ENCODE measurements around the gene GTF3C5.

Gene GTF3C5

DNA sequence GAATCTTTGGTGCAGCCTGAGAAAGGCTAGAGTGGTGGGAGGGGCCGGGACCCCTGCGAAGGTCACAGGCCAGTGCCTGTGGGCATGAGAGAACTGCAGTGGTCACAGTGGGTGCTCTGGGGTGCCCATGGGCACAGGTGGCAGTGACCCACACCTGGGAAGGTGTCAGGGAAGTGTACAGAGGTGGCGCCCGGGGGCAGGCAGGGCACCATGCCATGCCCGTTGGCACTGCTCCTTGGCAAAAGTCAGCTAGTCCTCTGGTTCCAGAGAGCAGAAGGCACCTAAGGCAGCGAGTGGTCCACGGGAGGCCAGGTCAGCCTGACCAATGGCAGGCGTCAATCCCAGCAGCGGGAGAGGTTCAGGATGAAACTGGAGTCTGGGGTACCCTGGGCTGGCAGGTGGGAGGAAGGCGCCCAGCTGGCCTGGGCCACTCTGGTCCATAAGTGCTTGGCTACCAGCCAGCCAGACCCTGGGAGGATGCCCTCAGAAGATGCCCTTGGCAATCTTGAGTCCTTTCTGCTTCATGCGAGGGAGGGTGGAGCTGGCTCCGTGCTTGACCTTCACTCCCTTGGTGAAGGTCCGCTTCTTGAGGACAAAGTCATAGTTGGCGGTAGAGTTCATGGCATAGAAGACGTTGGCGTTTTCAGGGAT is 67.4 kb downstream of the GTF3C5 start:
- DNase-seq = no peak

DNA sequence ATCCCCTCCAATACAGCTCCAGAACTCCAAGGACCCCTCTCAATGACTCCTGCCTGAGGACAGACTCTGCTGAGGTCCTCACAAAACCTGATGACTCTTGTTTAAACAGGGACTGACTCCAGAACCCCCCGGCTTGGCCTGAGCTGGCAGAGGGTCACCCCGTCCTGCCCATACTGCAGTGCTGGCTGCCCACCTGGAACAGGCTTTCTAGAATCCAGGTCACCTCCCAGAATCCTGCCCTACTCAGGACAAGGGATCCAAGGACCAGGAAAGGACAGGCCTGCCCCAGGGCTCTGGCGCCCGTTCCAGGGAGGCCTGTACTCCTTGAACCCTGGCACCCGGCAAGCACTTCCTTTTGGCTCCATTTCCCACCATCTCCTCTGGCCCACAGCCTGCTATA is 68.1 kb downstream of the GTF3C5 start:
- DNase-seq = no peak

DNA sequence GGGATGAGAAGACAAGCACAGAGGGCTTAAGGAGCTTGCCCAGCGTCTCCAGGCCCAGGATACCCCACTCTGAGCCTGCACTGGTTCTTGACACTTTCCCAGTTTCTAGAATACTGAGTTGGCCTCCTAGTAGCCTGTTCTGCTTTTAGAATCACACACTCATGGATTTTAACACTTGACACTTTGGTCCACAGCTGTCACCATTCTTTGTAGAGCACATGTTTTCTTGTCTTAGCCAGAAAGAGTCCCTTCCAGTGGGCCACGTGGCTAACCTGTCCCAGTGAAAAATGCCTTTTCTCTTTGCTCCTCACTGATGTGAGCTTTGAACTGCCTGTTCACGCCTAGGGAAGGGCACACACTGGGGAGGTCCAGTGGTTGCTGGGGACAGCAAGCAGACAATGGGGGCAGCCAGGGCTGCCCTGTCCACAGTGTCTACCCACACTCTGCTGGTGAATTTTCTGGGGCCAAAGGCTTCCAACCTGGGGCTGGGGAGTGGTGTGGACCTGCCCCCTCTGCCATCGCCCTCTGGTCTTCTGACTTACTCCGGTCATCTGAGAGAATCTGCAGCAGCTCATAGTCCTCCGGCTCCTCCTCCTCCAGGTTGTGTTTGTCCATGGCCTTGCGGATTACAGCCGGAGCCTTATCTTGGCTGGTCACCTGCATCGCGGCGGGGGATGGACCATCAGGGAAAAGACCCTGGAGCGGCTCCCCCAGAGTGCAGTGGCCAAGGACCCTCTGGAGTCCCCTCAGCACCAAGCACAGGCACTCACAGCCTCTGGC is 69.1 kb downstream of the GTF3C5 start:
- no peak for DNase-seq

DNA sequence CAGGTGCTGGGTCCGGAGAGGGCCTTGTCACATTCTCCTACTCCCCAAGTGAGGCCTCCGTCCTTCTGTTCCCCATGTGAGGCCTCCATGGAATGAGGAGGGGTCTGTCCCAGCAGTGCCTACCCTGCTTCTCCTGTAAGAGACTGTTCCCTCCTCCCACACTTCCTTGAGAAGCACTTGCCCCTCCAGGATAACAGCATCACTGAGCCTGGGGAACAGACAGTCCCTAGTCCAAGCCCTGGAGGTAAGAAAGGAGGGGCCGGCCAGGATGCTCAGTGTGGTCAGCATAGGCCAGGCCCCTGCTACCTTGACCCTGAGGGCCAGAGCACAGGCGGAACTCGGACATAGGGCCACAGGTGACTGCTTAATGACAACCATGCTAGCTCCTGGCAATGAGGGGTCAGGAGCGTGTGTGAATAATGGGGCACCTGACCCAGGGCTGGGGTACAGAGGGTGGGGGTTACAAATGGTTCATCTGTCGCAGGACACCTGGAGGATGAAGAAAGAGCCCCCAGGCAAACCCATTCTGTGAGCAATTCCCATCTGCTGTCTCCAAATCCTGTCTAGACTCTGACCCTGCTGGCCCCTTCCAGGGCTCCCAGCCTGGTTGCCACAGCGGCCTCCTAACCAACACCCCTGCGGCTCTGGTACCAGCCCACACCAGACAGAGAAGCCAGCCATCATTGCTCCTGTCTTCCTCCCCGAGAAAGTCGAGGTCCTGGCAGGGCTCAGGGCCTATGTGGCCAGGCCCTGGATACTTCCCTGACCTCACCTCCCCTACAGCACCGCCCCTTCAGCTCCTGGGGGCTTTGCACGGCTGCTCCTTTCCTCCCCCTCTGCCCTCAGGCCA is 69.9 kb downstream of the GTF3C5 start:
- no peak for DNase-seq

DNA sequence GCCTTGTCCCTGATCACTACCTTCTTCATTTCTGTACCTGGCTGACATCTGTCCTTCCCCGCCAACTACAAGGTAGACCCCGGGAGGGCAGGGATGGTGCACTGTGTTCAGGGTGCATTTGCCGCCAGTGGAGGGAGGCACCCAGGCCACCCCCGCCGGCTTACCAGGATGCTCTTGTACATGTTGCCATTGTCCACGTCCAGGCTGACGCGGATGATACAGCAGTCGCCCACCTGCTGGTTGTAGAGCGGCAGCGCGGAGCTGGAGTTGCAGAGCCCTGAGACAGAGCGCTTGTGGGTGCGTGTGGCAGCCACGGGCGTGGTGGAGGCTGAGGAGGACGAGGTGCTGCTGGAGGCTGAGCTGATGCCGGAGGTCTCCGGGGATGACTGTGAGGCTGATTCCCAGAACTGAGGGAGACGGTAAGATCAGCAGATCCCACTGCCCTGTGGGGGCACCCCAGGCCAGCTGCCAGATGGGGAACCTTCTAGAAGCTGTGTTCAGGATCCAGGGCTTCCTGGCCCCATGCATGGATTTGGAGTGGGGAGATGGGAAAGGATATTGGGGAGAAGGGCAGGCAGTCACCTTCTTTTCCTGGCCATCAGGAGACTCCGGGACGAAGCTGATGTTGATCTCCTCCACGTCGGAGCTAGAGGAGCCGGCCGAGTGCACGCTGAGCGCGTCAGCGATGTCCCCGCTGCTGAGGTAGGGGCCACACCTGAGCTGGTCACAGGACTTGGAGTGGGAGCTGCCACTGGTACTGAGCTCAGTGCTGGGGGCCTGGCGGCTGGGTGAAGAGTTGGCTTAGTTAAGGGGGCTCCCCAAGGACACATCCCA is 70.8 kb downstream of the GTF3C5 start:
- no peak for DNase-seq

DNA sequence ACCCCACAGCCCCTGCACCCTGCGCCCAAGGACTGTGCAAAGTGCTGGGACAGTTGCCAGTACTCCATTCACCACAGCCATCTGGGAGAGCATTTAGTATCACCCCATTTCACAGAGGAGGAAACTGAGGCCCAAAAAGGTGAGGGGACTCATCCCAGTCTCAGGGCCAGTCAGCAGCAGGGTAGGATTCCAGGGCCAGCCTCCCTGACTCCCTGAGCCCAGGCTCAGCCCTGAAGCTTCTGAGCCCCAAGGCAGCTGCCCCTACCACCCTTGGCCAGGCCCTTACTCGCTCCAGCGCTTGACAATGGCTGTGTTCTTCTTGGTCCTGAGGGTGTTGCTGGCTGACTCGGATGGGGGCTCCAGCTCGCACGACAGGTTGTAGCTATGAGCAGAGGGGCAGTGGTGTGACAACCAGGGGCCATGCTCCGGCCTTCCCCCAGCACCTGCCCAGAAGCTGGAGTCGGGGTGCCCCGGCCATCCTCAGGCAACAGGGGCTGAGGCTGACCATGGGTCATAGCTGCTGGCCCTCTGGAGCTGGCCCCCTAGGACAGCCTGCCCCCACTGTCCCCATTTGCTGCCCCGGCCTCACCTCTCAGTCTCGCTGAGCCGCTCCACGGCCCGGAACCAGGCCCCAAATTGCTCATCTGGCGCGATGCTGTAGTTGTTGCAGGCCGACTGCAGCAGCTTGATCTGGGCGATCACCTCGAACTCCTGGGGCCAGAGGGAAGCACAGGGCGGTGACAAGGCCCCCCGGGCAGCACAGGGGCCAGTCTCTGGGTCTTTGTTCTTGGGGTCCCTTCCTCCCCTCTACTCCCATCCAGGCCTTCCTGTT is 71.6 kb downstream of the GTF3C5 start:
- DNase-seq = no peak

DNA sequence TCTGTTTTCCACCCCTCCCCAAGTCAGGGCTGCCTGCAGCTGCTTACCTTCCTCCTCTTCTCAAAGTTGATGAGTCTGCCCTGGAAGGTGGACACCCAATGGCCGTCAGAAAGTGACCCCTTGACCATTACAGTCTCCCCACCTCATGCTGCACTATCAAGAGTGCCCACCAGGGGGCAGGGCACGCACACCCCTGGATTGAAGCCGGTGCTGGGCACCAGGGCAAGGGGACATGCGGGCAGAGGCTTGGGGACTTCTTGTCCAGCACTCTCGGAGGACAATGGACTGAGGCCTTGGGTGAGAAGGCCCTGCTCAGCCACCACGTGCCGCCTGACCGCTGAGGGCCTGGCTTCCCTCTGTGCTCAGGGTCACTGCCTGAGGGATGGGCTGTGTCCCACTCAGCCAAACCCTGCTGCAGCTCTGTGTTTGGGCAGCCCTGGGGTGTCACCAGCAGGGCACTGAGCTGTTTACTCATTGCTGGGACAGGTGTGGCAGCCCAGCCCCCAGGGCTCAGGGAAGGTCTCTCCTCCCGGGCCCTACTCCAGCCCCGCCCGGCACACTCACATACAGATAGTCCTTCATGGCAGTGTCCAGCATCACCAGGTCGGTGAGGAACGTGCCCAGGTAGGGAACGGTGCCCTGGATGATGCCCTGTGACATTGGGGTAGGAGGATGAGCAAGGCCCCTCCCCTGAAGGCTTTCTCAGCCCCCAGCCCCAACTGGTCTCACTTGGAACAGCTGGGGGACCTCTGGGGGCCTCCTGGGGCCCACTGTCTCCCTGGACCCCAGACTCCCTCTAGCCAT is 72.6 kb downstream of the GTF3C5 start:
- DNase-seq = no peak

DNA sequence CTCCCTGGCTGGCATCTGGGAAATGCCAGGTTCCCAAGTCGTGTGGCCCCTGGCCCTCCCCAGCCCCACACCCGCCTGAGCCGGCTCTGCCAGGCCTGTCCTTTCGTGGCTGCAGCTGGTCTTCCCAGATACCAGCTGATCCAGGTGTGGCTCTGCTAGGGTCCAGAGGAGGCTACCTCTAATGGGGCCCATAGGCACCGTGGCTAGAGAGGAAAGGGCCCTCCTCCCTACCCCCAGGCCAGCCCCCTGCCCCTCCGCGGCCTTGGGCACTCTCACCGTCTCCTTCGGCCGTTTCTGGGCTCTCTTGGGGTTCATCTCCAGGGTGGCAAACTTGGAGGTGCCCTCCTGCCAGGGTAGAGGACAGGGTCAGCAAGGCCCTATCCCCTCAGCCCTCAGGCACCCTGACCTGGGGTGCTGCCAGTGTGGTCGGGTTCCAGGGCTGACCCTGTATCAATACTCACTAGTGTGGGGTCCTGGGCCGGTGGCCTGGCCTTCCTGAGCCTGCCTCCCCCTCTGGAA is 73.2 kb downstream of the GTF3C5 start:
- DNase-seq = no peak

DNA sequence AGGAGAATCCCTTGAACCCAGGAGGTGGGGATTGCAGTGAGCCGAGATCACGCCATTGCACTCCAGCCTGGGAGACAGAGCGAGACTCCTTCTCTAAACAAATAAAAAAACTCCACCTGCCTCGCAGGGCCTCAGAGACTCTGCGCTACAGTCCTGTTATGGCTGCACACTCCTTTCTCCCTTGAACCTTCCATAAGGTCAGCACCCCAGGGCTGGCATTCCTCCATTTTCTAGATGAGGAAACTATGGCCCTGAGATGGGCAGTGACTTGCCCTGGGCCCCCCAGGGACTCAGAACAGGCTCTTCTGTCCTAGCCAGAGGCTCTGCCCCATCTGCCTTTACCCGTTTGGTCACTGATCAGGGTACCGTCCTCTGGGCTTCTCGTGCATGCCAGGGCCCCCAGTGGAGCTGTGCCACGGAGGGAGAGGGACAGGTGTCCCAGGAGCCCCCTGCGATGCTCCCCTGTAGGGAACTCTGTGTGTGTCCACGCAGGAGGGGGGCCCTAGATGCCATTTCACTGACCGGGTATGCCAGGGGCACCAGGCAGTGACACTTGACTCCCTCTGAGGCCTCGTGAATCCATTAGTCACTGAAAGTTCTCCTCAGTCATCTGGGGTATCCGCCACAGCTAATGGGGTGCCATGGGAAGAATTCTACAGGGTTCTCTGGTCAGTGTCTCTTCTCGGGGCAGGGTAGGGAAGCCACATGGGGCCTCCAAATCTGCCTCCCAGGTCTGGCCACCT is 74.1 kb downstream of the GTF3C5 start:
- no peak for DNase-seq

DNA sequence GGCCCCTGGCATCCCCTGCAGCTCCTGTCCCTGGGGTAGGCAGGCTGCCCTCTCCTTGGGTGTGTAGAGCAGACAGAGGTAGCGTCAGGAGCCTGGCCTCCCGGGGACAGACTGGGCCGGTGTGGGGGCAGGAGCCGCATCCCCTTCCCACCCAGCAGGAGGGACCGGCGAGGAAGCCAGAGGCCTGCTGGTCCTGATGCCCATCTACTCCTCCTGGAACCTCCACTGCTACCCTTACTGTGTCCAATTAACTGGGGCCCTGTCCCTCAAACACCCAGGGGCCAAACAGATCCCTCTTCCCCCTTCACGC is 74.6 kb downstream of the GTF3C5 start:
- no peak for DNase-seq

DNA sequence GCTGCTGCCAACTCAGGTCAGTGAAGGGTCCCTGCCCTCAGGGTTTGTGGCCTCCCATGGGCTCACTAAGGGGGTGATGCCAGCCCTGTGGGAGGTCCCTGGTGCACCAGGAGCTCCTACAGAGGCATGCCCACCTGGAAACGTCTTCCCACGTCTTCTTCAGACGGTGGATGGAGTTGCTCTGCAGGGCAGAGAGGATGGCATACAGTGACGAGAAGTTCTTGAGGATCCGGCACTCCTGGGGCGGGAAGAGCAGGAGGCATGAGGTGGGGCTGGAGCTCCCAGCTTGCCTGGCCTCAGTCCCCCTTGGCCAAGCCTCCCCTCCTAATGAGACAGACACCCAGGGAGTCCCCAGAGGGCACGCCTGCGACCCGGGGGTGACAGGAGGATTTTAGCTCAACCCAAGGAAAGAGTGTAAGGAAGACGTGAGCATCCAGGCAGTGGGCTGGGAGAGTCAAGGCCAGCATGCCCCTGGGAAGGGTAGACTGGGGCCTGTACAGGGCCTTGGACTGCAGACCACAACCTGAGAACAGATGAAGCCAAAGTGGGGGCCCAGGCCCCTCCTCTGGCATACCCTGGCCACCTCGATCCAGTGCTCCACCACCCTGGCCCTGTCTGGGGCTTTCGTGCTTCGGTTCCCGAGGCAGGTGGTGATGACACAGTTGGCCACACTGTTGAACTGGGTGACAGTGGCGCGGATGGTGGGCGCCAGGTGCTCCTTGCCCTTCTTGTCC is 75.9 kb downstream of the GTF3C5 start:
- DNase-seq = no peak

DNA sequence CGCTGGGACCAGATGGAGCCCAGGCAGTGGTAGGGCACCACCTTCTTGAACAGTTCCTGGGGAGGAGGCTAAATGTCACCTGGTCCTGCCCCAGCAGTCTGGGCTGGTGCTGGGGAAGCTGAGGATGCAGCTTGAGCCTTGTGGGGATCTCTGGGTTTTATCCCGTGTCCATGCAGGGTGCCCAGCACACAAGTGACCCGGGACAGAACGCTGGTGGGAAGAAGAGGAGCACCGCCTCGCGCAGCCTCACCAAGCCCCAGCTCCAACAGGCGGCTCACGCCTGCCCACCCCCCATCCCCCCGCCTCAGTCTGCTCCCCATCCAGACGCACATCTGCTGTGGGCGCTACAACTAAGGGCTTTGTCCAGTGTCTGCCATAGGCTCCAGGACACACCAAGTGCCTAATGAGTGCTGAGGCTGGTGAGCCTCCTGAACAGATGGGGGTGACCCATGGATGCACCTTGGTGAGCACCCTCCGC is 76.5 kb downstream of the GTF3C5 start:
- no peak for DNase-seq
